ENCODE measurements around the gene ATP2B1.
A peak's percentile ranks its signal among the peaks of the same experiment; 100 is the strongest.

Gene ATP2B1

GRCh38 chr12:89657066-89657465 is 51.6 kb downstream of the ATP2B1 start:
- no peak for DNase-seq (ENCODE audit: low spot score)

- no peak for DNase-seq (ENCODE audit: low spot score)
These were observed 52.8 kb downstream of the ATP2B1 start for GRCh38 chr12:89655841-89656240.

GRCh38 chr12:89651192-89651591 is 57.4 kb downstream of the ATP2B1 start:
- no peak for DNase-seq (ENCODE audit: low spot score)

- no peak for DNase-seq (ENCODE audit: low spot score)
These were observed 58.4 kb downstream of the ATP2B1 start for GRCh38 chr12:89650239-89650638.

DNA sequence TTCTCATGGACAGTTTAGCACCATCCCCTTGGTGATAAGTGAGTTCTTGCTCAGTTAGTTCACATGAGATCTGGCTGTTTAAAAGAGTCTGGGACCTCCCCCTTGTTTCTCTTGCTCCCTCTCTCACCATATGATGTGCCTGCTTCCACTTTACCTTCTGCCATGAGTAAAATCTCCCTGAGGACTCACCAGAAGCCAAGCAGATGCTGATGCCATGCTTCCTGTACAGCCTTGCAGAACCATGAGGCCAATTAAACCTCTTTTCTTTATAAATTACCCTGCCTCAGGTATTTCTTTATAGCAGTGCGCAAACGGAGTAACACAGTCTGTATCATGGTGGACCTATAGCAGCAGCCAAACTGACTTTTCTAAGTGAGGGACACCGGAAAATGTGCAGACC is 58.8 kb downstream of the ATP2B1 start:
- DNase-seq (ENCODE audit: low spot score) = no peak

- DNase-seq (ENCODE audit: low spot score) = no peak
These were observed 59.5 kb downstream of the ATP2B1 start for GRCh38 chr12:89649139-89649538.

- DNase-seq (ENCODE audit: low spot score) = no peak
These were observed 60.3 kb downstream of the ATP2B1 start for GRCh38 chr12:89648211-89648930.

DNA sequence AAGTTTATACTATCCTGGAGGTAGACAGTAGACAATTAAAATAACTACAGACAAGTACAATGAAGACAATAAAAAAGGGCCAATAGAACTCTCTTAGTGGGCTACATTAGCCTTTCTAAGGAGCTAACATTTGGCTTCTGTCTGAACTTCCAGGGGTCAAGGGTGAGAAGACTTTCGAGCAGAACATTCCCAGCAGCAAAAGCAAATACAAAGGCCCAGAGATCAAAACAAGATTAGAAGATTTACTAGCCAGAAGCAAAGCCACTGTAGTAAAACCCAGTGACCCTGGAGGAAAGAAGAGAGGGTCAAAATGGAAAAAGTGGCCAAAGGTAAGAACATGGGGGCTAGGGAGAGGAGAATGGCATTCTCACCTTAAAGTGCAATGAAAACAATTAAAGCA is 63.2 kb downstream of the ATP2B1 start:
- DNase-seq (ENCODE audit: low spot score) = no peak

DNA sequence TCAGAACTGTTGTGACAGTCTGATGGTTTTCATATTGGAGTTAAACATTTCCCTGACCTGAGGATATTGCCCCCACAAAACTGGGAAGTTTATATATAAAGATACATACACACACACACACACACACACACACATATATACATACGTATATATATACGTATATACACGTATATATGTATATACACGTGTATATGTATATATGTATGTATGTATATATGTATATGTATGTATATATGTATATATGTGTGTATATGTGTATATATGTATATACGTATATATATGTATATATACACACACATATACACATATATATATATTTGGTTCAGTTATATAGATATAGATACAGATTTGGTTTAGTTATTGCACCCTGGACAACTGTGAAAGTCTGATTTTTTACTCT is 65.7 kb downstream of the ATP2B1 start:
- DNase-seq (ENCODE audit: low spot score) = no peak

DNA sequence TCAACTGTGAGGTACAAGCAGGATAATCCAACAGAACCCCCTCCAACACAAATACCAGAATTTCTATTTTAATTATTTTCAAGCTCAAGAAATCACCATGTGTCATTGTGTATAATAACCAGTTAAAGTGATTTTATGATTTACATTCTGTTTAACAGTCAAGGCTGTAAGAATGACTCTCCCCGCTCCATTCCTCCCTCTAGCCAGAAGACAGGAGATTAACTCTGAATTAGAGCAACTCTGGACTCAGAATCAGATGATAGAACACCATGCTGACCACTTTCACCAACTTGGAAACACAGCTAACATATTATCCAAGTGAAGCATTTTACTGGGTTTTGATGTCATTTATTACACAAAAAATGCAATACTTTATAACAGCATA is 71.9 kb downstream of the ATP2B1 start:
- peak; percentile 5 for DNase-seq (ENCODE audit: low spot score)

- peak; percentile 53 for DNase-seq (ENCODE audit: low spot score)
These were observed 72.4 kb downstream of the ATP2B1 start for GRCh38 chr12:89636052-89636775.

GRCh38 chr12:89634508-89634907 is 74.1 kb downstream of the ATP2B1 start:
- DNase-seq (ENCODE audit: low spot score) = no peak

DNA sequence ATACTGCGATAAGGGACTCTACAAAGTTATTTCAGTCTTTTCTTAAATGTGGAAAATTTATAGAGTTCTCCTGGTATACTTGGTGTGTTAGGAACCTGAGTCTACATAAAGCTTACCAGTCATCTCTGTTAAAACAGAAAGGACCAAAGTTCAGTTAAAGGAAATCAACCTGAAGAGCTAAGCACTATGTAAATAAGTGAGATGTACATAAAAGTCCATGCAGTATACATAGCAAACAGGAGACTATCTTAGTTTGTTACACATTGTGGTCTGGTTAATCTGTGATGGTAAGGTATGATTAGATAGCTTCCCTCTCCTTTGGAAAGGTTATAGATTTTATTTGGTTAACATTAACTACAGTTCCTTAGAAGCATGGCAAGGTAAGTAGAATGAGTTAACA is 75.9 kb downstream of the ATP2B1 start:
- DNase-seq (ENCODE audit: low spot score) = no peak

- no peak for DNase-seq (ENCODE audit: low spot score)
These were observed 86.5 kb downstream of the ATP2B1 start for GRCh38 chr12:89622115-89622514.

GRCh38 chr12:89621521-89621920 is 87.1 kb downstream of the ATP2B1 start:
- DNase-seq (ENCODE audit: low spot score) = no peak

GRCh38 chr12:89619764-89620163 is 88.9 kb downstream of the ATP2B1 start:
- DNase-seq (ENCODE audit: low spot score) = no peak

DNA sequence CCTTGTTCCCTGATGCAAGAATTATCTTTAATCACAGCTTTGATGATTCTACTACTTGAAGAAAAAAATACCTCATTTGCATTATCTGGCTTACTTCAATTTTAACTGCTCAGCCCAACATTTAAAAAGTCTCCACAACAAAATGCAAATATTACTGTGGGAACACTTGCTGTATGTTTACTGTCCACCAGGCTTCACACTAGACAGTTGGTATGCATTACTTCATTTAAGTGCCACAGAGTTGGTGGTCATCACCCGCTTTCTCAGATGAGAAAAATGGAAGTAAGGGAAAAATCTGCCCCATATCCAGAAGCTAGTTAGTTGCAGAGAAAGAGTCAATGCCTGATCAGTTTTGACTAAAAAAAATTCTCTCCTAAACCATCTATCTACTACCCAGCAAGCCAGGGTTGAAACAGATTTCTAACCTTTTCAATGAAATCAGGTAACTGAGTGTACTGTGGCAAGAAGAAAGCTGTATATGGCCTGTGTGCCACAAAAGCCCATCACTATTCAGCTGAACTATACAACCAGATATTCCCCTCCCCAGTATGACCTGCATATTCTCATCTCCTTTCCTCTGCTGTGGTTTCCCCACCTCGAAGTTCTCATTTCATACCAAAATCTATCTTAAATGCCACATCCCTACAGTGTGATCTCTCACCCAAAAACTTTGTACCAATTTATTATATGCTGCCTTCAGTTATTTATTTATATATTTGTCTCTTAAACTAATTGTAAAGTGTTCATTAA is 90.3 kb downstream of the ATP2B1 start:
- DNase-seq (ENCODE audit: low spot score) = no peak

- no peak for DNase-seq (ENCODE audit: low spot score)
These were observed 98.3 kb downstream of the ATP2B1 start for GRCh38 chr12:89610366-89610765.

GRCh38 chr12:89603678-89604077 is 105.0 kb downstream of the ATP2B1 start:
- DNase-seq (ENCODE audit: low spot score) = no peak

- DNase-seq (ENCODE audit: low spot score) = no peak
These were observed 110.9 kb downstream of the ATP2B1 start for GRCh38 chr12:89597770-89598169.

DNA sequence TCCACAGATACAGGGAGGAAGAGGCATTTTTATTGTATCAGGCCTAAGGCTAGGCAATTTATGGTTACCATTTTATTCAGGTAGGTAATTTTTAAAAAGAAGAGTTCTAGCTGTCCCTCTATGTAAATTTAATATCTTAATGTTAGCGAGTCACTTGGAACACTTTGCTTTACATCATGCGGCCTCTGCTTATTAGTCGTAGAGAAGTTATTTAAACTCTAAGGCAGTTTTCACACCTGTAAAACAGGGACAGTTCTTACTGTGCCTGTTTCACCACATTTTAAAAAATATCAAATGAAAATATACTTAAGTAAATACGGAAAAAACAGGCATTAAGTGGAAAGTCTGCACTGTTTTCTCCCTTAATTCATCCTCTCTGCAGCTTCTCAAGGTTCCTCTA is 111.4 kb downstream of the ATP2B1 start:
- no peak for DNase-seq (ENCODE audit: low spot score)

DNA sequence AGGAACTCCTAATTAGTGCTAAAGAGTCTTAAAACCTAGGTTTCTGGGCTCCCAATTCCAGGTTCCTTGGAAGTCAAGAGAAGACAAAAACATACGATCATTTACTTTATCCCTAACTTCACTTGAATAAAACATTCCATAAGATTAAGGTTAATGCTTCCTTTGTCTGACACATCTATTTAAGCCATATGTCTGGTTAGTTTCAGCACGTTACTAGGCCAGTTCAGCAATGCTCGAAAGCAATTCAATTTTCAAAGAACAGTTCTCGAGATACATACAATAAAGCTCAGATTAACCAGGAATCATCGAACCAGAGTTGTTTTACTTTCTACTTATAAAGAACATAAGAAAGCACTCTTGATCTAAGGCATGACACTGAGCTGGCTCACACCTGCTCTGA is 114.8 kb downstream of the ATP2B1 start:
- no peak for DNase-seq (ENCODE audit: low spot score)

GRCh38 chr12:89593233-89593632 is 115.4 kb downstream of the ATP2B1 start:
- no peak for DNase-seq (ENCODE audit: low spot score)
